Hepatocyte (in vitro differentiated cells): ENCODE measurements around the gene PPP2R1B. TPM values are rescaled to one million over a fixed set of nuclear protein-coding genes. Genes with fewer than 3 reads are reported as not detected.

Experiments used
- DNase-seq: peaks from one replicate; pipeline ENCODE4 v3.0.0-alpha.2; 2016; ENCODE audit warnings: low spot score
- H2AFZ ChIP-seq: fragments of 200-600 bp; sonication (generic); 2 replicates; pipeline ENCODE4 v1.6.0; 2016; ENCODE audit warnings: antibody characterized with exemption, mild to moderate bottlenecking
- H3K27ac ChIP-seq: fragments of 200-600 bp; sonication (generic); 2 replicates; pipeline ENCODE4 v1.5.1; 2016; ENCODE audit warnings: mild to moderate bottlenecking
- H3K27me3 ChIP-seq: fragments of 200-600 bp; sonication (generic); 2 replicates; pipeline ENCODE4 v1.6.1; 2016
- H3K36me3 ChIP-seq: fragments of 200-600 bp; sonication (generic); replicated peaks from 2 replicates; pipeline ENCODE4 v1.5.1; 2016; ENCODE audit warnings: low read depth; ENCODE audit not compliant: insufficient read depth
- H3K4me1 ChIP-seq: fragments of 200-600 bp; sonication (generic); 2 replicates; pipeline ENCODE4 v1.5.1; 2016; ENCODE audit warnings: mild to moderate bottlenecking, moderate library complexity; ENCODE audit not compliant: insufficient read depth
- H3K4me2 ChIP-seq: fragments of 200-600 bp; sonication (generic); 2 replicates; pipeline ENCODE4 v1.6.0; 2016
- H3K4me3 ChIP-seq: fragments of 200-600 bp; sonication (generic); 2 replicates; pipeline ENCODE4 v1.5.1; 2016; ENCODE audit warnings: mild to moderate bottlenecking
- H3K79me2 ChIP-seq: fragments of 200-600 bp; sonication (generic); 2 replicates; pipeline ENCODE4 v1.6.0; 2017; ENCODE audit warnings: mild to moderate bottlenecking
- H3K9me2 ChIP-seq: fragments of 200-600 bp; sonication (generic); replicated peaks from 2 replicates; pipeline ENCODE4 v1.6.0; 2017; ENCODE audit warnings: mild to moderate bottlenecking; ENCODE audit not compliant: insufficient read depth
- H3K9me3 ChIP-seq: fragments of 200-600 bp; sonication (generic); 2 replicates; pipeline ENCODE4 v1.5.1; 2016; ENCODE audit warnings: low read depth, mild to moderate bottlenecking
- H4K20me1 ChIP-seq: fragments of 200-600 bp; sonication (generic); 2 replicates; pipeline ENCODE4 v1.6.0; 2016; ENCODE audit warnings: mild to moderate bottlenecking; ENCODE audit not compliant: insufficient read depth, poor library complexity, severe bottlenecking
- CTCF ChIP-seq: fragments of 200-600 bp; sonication (generic); IDR thresholded peaks from 2 replicates; pipeline ENCODE4 v1.5.1; 2016; ENCODE audit warnings: antibody characterized with exemption, mild to moderate bottlenecking; ENCODE audit not compliant: poor library complexity
- EZH2 ChIP-seq: fragments of 200-600 bp; sonication (generic); IDR thresholded peaks from 2 replicates; pipeline ENCODE4 v1.6.1; 2016; ENCODE audit warnings: antibody characterized with exemption, mild to moderate bottlenecking, borderline replicate concordance
- EZH2phosphoT487 ChIP-seq: fragments of 200-600 bp; sonication (generic); IDR thresholded peaks from one replicate; pipeline ENCODE4 v1.6.1; 2018; ENCODE audit warnings: antibody characterized with exemption, mild to moderate bottlenecking, low read depth, moderate library complexity; ENCODE audit not compliant: unreplicated experiment, severe bottlenecking
- WGBS: methylation state at CpG from one replicate; pipeline ENCODE4 v1.1.6; 2016; ENCODE audit warnings: low lambda C conversion rate; ENCODE audit errors: missing lambda C conversion rate; 5-methylcytosine and 5-hydroxymethylcytosine counted together
- polyA plus RNA-seq: library from polyadenylated mRNA; unstranded; fragments of >200 nt; fragmentation: Nextera tagmentation; extraction: Ambion mirVana; gene quantifications from 2 replicates; pipeline ENCODE4 v1.2.1, GENCODE V29; 2016
- total RNA-seq: library from RNA; depleted of rRNA; stranded (reverse); fragments of >200 nt; gene quantifications from 2 replicates; pipeline ENCODE4 v1.2.3, GENCODE V29; 2014

PPP2R1B gene
- total and polyA plus RNA-seq, 2 experiments from 2014 or later = 25.3 to 41.0 TPM

GRCh38 chr11:111756097-111756496 lies 10.1 kb downstream of the PPP2R1B start:
- H3K27ac ChIP-seq = peak overlapping the region; percentile 90
- H3K4me3 ChIP-seq = no peak overlapping the region
- H2AFZ ChIP-seq = no peak overlapping the region
- 87% methylated on average over 6 of the region's 6 CpGs for WGBS
- no peaks in the 10 kb centered on the region for H3K9me3 ChIP-seq
- TF ChIP-seq EZH2 (no peak), CTCF (no peak), EZH2phosphoT487 (no peak)
- H3K4me1 ChIP-seq = peaks cover 17% of the 10 kb centered on the region
- H3K36me3 ChIP-seq = no peaks in the 10 kb centered on the region
- no peak for DNase-seq
- H3K79me2 ChIP-seq = peaks cover 23% of the 10 kb centered on the region
- no peaks in the 10 kb centered on the region for H4K20me1 ChIP-seq
- no peak overlapping the region for H3K4me2 ChIP-seq
- H3K27me3 ChIP-seq = no peaks in the 10 kb centered on the region
- no peaks in the 10 kb centered on the region for H3K9me2 ChIP-seq

- H3K27ac ChIP-seq = no peak overlapping the region
- no peaks in the 10 kb centered on the region for H3K36me3 ChIP-seq
- no peaks in the 10 kb centered on the region for H3K9me3 ChIP-seq
- H3K79me2 ChIP-seq = peaks cover 22% of the 10 kb centered on the region
- no peak overlapping the region for H3K4me2 ChIP-seq
- no peak overlapping the region for H2AFZ ChIP-seq
- no peak for TF ChIP-seq EZH2phosphoT487
- no peak for TF ChIP-seq CTCF
- TF ChIP-seq EZH2 = no peak
- DNase-seq = no peak
- no peaks in the 10 kb centered on the region for H4K20me1 ChIP-seq
- H3K9me2 ChIP-seq = no peaks in the 10 kb centered on the region
- H3K27me3 ChIP-seq = no peaks in the 10 kb centered on the region
- H3K4me3 ChIP-seq = no peak overlapping the region
- H3K4me1 ChIP-seq = no peaks in the 10 kb centered on the region
These were observed 16.5 kb downstream of the PPP2R1B start for GRCh38 chr11:111749646-111750045.

GRCh38 chr11:111748035-111748804 lies 18.0 kb downstream of the PPP2R1B start:
- Histone ChIP-seq H3K4me1 (no peaks in the 10 kb centered on the region), H3K9me2 (no peaks in the 10 kb centered on the region), H2AFZ (no peak overlapping the region), H3K4me2 (no peak overlapping the region), H3K27me3 (no peaks in the 10 kb centered on the region), H3K27ac (no peak overlapping the region), H4K20me1 (no peaks in the 10 kb centered on the region), H3K36me3 (no peaks in the 10 kb centered on the region), H3K79me2 (peaks cover 23% of the 10 kb centered on the region), H3K9me3 (no peaks in the 10 kb centered on the region), H3K4me3 (no peak overlapping the region)
- TF ChIP-seq CTCF (no peak), EZH2 (no peak), EZH2phosphoT487 (no peak)
- DNase-seq = no peak
- 69% methylated on average over 7 of the region's 7 CpGs for WGBS
